DLD1 (cell line): ENCODE measurements around the gene TSHZ2.

Experiments
- in situ Hi-C: cut with HindIII; loops from 2 replicates; pipeline ENCODE4 v1.10.0; 2017; ENCODE audit warnings: low sequenced_read_pairs

The TSHZ2 gene

DNA sequence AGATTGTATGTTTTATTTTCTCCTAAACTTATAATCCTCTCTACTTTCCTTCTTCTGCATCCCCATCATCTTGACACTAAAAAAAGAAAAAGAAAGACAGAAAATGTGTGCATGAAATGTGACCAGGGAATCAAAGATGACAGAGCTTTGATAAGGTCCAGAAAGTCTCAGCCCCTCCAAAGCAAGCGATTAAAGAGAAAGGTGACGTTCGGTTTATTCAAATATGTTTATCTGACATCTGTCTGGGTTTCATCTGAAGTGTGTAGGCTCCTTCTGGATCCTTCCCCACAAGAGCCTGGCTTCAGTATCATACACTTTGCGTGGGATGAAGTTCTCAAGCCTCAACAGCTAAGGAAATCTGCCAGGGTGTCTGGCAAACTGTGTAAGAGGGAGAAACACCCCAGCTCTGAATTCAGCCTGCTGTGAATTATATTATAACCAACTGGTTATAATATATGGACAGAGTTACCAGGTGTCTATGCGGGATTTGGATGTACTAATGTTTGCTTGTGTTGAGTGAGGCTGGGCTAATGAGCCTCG is 358.5 kb downstream of the TSHZ2 start:
- in situ Hi-C loops, result no loop called here

GRCh38 chr20:53331151-53331973 is 359.2 kb downstream of the TSHZ2 start:
- in situ Hi-C loops, result no loop called here

DNA sequence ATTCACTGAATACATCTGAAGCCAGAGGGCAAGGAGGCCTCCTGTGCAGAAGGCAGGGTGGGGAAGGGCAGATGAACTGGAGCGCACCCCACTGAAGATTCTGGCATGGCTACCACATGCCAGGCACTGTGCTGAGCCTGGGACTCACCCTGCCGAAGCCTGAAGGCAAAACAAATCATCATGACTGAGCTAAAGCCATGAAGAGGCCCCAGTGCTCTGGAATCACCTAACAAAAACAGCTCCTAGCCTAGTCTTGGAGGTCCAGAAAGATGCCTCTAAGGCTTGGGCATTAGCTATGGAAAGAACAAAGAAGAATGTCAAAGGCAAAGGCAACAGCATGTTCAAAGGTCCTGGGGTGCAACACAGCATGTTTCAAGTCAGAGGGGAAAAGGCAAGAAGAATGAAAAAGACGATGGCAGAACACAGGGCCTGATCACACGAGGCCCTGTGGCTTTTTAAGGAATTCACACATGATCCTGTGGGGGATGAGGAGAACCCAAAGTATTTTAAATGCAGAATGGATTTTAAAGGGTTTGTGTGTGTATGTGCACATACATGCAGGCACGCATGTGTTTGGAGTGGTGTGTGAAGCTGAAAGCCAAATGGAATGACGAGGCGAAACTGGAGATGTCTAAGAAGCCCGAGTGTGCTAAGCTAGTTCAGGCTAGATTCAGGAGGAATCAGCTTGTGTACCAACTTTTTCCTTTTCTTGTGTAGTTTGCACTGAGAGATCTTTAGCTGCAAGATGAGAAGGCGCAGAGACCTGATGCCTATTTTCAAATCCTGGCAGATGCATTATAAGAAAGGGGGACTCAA is 360.1 kb downstream of the TSHZ2 start:
- in situ Hi-C loops, result no loop called here

DNA sequence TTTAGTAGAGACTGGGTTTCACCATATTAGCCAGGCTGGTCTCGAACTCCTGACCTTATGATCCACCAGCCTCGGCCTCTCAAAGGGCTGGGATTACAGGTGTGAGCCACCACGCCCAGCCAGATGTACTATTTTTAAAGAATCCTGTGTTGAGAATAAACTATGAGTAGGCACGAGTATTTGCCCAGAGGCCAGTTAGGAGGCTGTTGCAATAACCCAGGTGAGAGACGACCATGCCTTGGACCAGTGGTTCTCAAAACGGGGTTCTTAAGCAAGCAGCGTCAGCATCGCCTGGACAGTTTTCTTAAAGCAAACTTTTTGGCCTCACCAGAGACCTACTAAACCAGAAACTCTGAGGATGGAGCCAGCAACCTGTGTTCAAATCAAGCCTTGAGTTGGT is 362.7 kb downstream of the TSHZ2 start:
- in situ Hi-C loops, result no loop called here

GRCh38 chr20:53335555-53335954 is 363.4 kb downstream of the TSHZ2 start:
- in situ Hi-C loops, result no loop called here

DNA sequence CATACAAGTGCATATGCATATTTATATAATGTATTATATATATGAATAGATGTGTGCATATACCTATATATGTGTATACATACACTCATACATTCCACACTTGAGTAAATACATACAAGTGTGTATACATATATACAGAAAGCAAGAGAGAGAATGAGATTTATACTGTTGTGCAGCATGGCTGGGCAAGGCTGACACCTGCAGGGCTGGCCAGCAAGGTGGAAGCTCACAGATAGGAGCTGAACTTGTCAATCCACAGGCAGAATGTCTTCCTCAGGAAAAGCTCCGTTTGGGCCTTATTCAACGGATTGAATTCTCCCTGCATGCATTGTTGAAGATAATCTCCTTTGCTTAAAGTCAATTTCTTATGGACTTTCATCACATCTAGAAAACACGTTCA is 364.7 kb downstream of the TSHZ2 start:
- in situ Hi-C loops, result no loop called here

- in situ Hi-C loops, result no loop called here
Measured at GRCh38 chr20:53337390-53338101, 365.4 kb downstream of the TSHZ2 start.

DNA sequence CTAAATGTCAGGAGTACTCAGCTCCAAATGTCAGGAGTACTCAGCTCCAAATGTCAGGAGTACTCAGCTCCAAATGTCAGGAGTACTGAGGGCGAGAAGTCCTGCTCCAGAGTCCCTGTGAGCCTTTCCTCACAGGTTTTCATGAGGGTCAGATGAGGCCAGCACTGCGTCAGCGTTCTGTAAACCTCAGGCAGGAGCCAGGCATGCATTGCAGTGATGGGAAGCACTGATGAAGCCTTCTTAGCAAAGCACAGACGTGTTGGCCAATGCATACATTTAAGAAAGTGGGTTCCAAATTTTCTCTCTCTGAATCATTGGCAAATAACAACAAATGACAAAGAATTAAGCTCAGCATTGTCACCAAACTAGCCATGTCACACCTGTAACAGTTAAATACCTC is 366.6 kb downstream of the TSHZ2 start:
- in situ Hi-C loops, result no loop called here

DNA sequence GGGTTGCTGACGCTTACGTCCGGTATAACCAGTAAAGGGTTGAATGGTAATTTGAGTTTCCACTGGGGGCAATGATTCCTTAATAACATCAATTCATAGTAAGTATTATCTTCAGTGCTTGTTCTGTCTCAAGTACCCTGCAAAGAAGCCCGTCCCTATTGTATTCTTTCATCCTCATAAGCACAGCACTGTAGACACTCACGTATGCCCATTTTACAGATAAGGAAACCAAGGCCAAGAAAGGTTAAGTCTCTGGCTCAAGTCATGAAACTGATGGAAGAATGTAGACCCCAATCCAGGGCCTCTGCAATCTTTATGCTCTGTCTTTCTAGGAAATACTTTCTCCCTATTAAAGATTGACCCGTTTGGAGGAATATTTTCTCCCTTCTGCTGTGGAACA is 370.3 kb downstream of the TSHZ2 start:
- in situ Hi-C loops, result no loop called here

GRCh38 chr20:53343448-53343847 is 371.3 kb downstream of the TSHZ2 start:
- in situ Hi-C loops, result no loop called here

- in situ Hi-C loops, result no loop called here
Measured at GRCh38 chr20:53344891-53345290, 372.7 kb downstream of the TSHZ2 start.

DNA sequence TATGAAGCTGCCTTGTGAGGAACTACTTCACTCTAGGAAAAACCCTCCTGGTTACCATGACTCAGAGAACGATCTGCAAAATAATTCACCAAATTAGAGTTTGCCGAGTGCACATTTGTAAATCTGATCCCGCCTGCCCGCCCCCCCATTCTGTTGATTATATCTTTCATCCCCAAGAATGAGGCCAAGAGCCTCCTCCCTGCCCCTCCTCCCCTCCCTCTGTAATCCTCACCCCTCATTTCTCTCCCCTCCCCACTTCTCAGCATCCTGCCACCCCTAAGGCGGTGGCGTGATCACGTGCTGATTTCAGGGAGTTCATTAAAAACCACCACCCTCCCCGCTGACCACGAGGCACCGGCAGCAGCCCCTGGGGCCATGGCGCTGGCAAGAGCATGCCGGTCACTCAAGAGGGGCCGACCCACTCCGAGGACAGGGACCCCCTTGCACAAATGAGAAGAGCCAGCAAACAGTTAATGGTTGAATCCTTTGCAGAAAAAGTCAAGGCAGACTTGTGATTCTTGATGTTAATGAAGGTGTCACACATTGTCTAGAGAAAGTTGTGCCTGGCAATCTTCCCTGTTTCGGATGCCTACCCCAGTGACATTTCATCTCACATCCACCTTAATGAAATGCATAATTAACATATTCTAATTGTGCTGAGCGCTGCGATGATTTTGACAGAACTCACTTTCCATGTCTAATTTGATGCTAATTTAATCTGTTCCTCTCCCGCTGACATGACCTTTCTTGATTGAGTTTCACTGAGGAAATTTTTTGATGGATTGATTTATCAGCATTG is 373.6 kb downstream of the TSHZ2 start:
- in situ Hi-C loops, result no loop called here

- in situ Hi-C loops, result no loop called here
Measured at GRCh38 chr20:53346335-53346648, 374.1 kb downstream of the TSHZ2 start.

GRCh38 chr20:53349730-53350129 is 377.6 kb downstream of the TSHZ2 start:
- in situ Hi-C loops, result no loop called here

- in situ Hi-C loops, result no loop called here
Measured at GRCh38 chr20:53352727-53353440, 380.7 kb downstream of the TSHZ2 start.

DNA sequence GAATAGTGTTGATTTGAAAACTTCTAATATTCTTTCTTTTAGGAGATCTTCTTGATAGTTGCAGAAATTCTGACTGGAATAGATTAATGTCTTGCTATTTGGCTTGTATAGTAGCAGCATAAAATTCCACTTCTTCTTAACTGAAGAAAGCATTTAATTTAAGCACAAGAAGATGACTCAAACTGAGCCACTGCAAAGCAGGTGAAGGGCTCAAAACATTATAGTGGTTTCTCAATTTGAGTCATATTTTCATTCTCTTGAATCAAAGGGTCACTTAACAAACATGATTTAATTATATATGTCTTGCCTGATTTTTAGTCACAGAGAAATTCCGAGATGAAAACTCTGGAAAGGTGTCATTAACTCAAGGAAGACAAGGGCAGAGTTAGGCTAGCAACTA is 382.2 kb downstream of the TSHZ2 start:
- in situ Hi-C loops, result no loop called here

- in situ Hi-C loops, result no loop called here
Measured at GRCh38 chr20:53355790-53356189, 383.6 kb downstream of the TSHZ2 start.

- in situ Hi-C loops, result no loop called here
Measured at GRCh38 chr20:53359425-53359824, 387.3 kb downstream of the TSHZ2 start.

GRCh38 chr20:53360852-53361251 is 388.7 kb downstream of the TSHZ2 start:
- in situ Hi-C loops, result no loop called here

DNA sequence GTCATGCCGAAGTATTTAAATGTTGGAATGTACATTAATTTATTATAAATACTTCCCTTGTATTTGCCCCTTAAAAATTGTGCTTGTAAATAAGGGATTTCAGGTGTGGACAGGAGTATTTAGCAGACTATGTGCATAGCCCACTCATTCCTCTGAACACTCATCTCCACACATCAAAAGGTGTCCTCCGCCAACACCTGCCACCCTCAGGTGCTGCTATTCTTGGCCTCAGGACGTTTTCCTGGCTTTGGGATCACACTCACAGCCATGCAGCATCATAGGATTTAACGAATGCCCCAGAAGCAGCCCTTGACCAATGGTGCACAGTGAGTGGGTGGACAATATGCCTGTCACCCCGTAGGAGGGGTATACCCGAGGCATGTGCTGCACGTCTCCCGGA is 390.6 kb downstream of the TSHZ2 start:
- in situ Hi-C loops, result no loop called here
